HepG2 (cell line): ENCODE data around the gene GADD45A. TPM values are rescaled to one million over a fixed set of nuclear protein-coding genes. Genes with fewer than 3 reads are reported as not detected.

Experiments used
- ATAC-seq: fragments of 200-7000 bp; cut with Tn5 transposase; 3 replicates; pipeline ENCODE4 v1.9.1; 2020; ENCODE audit warnings: mild to moderate bottlenecking, moderate library complexity
- BruUV-seq: library from RNA; stranded (reverse); fragments of 400-500 nt; replicated peaks from 2 replicates; lab custom pipeline; 2021; lab: Mats Ljungman, UMichigan
- CTCF ChIA-PET: fragments of 300-600 bp; formaldehyde crosslinking; extraction: SDS; loops from one replicate; lab custom pipeline; 2021; ENCODE audit warnings: low total read pairs, inconsistent platforms, low intra/inter-chr PET ratio; lab: Yijun Ruan, JAX
- POLR2A ChIA-PET: fragments of 350-600 bp; sonication (Branson Sonifier 250); formaldehyde crosslinking; loops from one replicate; lab custom pipeline; 2020; ENCODE audit warnings: antibody characterized with exemption, inconsistent platforms; lab: Yijun Ruan, JAX
- DNase-seq: peaks from one replicate; pipeline ENCODE4 v3.0.0-alpha.2; 2015; ENCODE audit warnings: low spot score
- FAIRE-seq: peaks from 3 replicates; lab custom pipeline; 2011; peaks lifted over from hg19 to GRCh38; lab: Jason Lieb, UNC
- H2AFZ ChIP-seq: one replicate; pipeline ENCODE4 v1.6.1; 2011; ENCODE audit warnings: low read length, inconsistent platforms
- H3K27ac ChIP-seq: fragments of 300-600 bp; 3 replicates; pipeline ENCODE4 v1.8.0; 2011; ENCODE audit warnings: mixed run types, mild to moderate bottlenecking, mixed read lengths, low read length, inconsistent platforms; ENCODE audit not compliant: insufficient read depth; ENCODE audit errors: extremely low read length
- H3K27me3 ChIP-seq, 2 experiments: fragments of 200-600 bp in 1 of 2; 2 replicates in 1 of 2; 3 replicates in 1 of 2; pipeline versions ENCODE4 v1.6.0 to v1.8.0; 2011; ENCODE audit warnings: low read length in 2 of 2, mild to moderate bottlenecking in 2 of 2, moderate library complexity in 2 of 2, inconsistent platforms in 1 of 2; ENCODE audit not compliant: insufficient read depth in 2 of 2, control insufficient read depth in 1 of 2
- H3K36me3 ChIP-seq, 2 experiments: fragments of 200-600 bp in 1 of 2; replicated peaks in 1 of 2; 2 replicates in 1 of 2; 3 replicates in 1 of 2; pipeline versions ENCODE4 v1.5.1 to v1.8.0; 2011; ENCODE audit warnings: low read length in 2 of 2, inconsistent platforms in 1 of 2; ENCODE audit not compliant: insufficient read depth in 2 of 2, control insufficient read depth in 1 of 2
- H3K4me1 ChIP-seq: 2 replicates; pipeline ENCODE4 v1.5.1; 2012; ENCODE audit warnings: low read length, inconsistent platforms; ENCODE audit not compliant: insufficient read depth
- H3K4me2 ChIP-seq: 2 replicates; pipeline ENCODE4 v1.6.0; 2011; ENCODE audit warnings: low read depth, low read length, inconsistent platforms
- H3K4me3 ChIP-seq, 3 experiments: fragments of 200-600 bp in 1 of 3; sonication (generic), shearing (Covaris generic) in 1 of 3; replicated peaks in 1 of 3; 2 replicates each; pipeline ENCODE4 v1.5.1; 2011 to 2016; ENCODE audit warnings: low read length in 3 of 3, inconsistent platforms in 2 of 3, low read depth in 2 of 3, mild to moderate bottlenecking in 2 of 3, control low read depth in 1 of 3, mixed read lengths in 1 of 3; ENCODE audit not compliant: insufficient read depth in 1 of 3
- H3K79me2 ChIP-seq: one replicate; pipeline ENCODE4 v1.6.1; 2011; ENCODE audit warnings: low read length, inconsistent platforms; ENCODE audit not compliant: insufficient read depth
- H3K9ac ChIP-seq: 2 replicates; pipeline ENCODE4 v1.6.0; 2011; ENCODE audit warnings: mild to moderate bottlenecking, low read depth, low read length, inconsistent platforms; ENCODE audit not compliant: insufficient read depth
- H3K9me3 ChIP-seq: 2 replicates; pipeline ENCODE4 v1.5.1; 2012; ENCODE audit warnings: mild to moderate bottlenecking, low read length
- H4K20me1 ChIP-seq: 2 replicates; pipeline ENCODE4 v1.6.0; 2011; ENCODE audit warnings: inconsistent platforms, mild to moderate bottlenecking, low read length, moderate library complexity; ENCODE audit not compliant: insufficient read depth
- ATAD3A ChIP-seq: sonication (generic); formaldehyde crosslinking; IDR thresholded peaks from 2 replicates; pipeline ENCODE4 v1.4.0; 2020; ENCODE audit warnings: missing genetic modification reagents
- NFKBIZ ChIP-seq: IDR thresholded peaks from 2 replicates; pipeline ENCODE4 v1.6.1; 2018; ENCODE audit warnings: missing genetic modification reagents, missing compliant biosample characterization
- NKX3-1 ChIP-seq: sonication (generic); formaldehyde crosslinking; IDR thresholded peaks from 2 replicates; pipeline ENCODE4 v1.5.0; 2020; ENCODE audit warnings: missing genetic modification reagents
- RBM22 ChIP-seq: fragments of 200-400 bp; formaldehyde crosslinking; optimal IDR thresholded peaks from 2 replicates; pipeline ENCODE3; 2017; ENCODE audit warnings: mild to moderate bottlenecking, low read length, moderate library complexity
- RELA ChIP-seq: sonication (generic); formaldehyde crosslinking; IDR thresholded peaks from 2 replicates; pipeline ENCODE4 v1.4.0; 2020; ENCODE audit warnings: missing genetic modification reagents
- SNAPC2 ChIP-seq: sonication (generic); formaldehyde crosslinking; IDR thresholded peaks from 2 replicates; pipeline ENCODE4 v1.8.1; 2022; ENCODE audit warnings: mild to moderate bottlenecking, missing genetic modification reagents
- TSC22D2 ChIP-seq: sonication (generic); formaldehyde crosslinking; IDR thresholded peaks from 2 replicates; pipeline ENCODE4 v1.5.1; 2020; ENCODE audit warnings: missing genetic modification reagents, mild to moderate bottlenecking, borderline replicate concordance
- ZNF17 ChIP-seq: sonication (generic); formaldehyde crosslinking; IDR thresholded peaks from 2 replicates; pipeline ENCODE4 v1.5.0; 2020; ENCODE audit warnings: mild to moderate bottlenecking, missing genetic modification reagents
- ZNF234 ChIP-seq: sonication (generic); formaldehyde crosslinking; conservative IDR thresholded peaks from 2 replicates; pipeline ENCODE4 v1.5.1; 2020; ENCODE audit warnings: mild to moderate bottlenecking, missing genetic modification reagents
- ZNF737 ChIP-seq: sonication (generic); formaldehyde crosslinking; IDR thresholded peaks from 2 replicates; pipeline ENCODE4 v1.5.0; 2020; ENCODE audit warnings: missing genetic modification reagents, mild to moderate bottlenecking, borderline replicate concordance
- ZNF747 ChIP-seq: sonication (generic); formaldehyde crosslinking; IDR thresholded peaks from 2 replicates; pipeline ENCODE4 v1.8.1; 2023; ENCODE audit warnings: missing genetic modification reagents, mild to moderate bottlenecking, borderline replicate concordance
- ZNF776 ChIP-seq: sonication (generic); formaldehyde crosslinking; IDR thresholded peaks from 2 replicates; pipeline ENCODE4 v1.4.0; 2020; ENCODE audit warnings: mild to moderate bottlenecking, missing genetic modification reagents
- ZNF841 ChIP-seq: sonication (generic); formaldehyde crosslinking; IDR thresholded peaks from 2 replicates; pipeline ENCODE4 v1.8.1; 2023; ENCODE audit warnings: missing genetic modification reagents, borderline replicate concordance
- in situ Hi-C: cut with HindIII; loops from 2 replicates; pipeline ENCODE4 v1.10.0; 2017; ENCODE audit warnings: low pct_unique_long_range_greater_than_20kb; ENCODE audit not compliant: extremely low pct_ligation_motif_present
- intact Hi-C: fragments of 100-400 bp; cut with micrococcal nuclease; formaldehyde crosslinking; loops from one replicate; pipeline ENCODE4 v1.10.0; 2022; ENCODE audit not compliant: unreplicated experiment
- polyA plus RNA-seq, 8 experiments: library from polyadenylated mRNA; depleted of rRNA in 3 of 8; stranded (reverse) in 7 of 8; unstranded in 1 of 8; fragments of >200 nt; fragmentation: Illumina TruSeq in 4 of 8; extraction: Trizol in 4 of 8; gene quantifications; 2 replicates each; pipeline versions ENCODE4 v1.2.1 to v1.2.3, GENCODE V29; 2011 to 2016; ENCODE audit warnings: low read depth in 4 of 8, missing spikeins in 1 of 8, mixed read lengths in 1 of 8; ENCODE audit not compliant: insufficient read depth in 1 of 8
- total RNA-seq, 5 experiments: library from RNA; depleted of rRNA; stranded (reverse); fragments of >200 nt; fragmentation: Illumina TruSeq; extraction: Trizol; gene quantifications; 2 replicates each; pipeline ENCODE4 v1.2.3, GENCODE V29; 2016; ENCODE audit warnings: low read depth in 1 of 5
- TF ChIP-seq, protein P1 (sequence below): sonication (generic); formaldehyde crosslinking; IDR thresholded peaks from 2 replicates; pipeline ENCODE4 v1.9.0; 2021; ENCODE audit warnings: missing genetic modification reagents, borderline replicate concordance
- TF ChIP-seq, protein P2 (sequence below): sonication (generic); formaldehyde crosslinking; IDR thresholded peaks from 2 replicates; pipeline ENCODE4 v1.4.0; 2020; ENCODE audit warnings: low read depth, missing genetic modification reagents
- TF ChIP-seq, protein P3 (sequence below): sonication (generic); formaldehyde crosslinking; conservative IDR thresholded peaks from 2 replicates; pipeline ENCODE4 v1.4.0; 2020; ENCODE audit warnings: missing genetic modification reagents
- TF ChIP-seq, protein P4 (sequence below): sonication (generic); formaldehyde crosslinking; IDR thresholded peaks from 2 replicates; pipeline ENCODE4 v1.5.1; 2020; ENCODE audit warnings: missing genetic modification reagents, mild to moderate bottlenecking, borderline replicate concordance

Gene GADD45A
- total and polyA plus RNA-seq, 2 of the 13 experiments (the other 11 are each of a cell fraction or from before 2014, with no cell fraction given), result 33.2 to 46.2 TPM

DNA sequence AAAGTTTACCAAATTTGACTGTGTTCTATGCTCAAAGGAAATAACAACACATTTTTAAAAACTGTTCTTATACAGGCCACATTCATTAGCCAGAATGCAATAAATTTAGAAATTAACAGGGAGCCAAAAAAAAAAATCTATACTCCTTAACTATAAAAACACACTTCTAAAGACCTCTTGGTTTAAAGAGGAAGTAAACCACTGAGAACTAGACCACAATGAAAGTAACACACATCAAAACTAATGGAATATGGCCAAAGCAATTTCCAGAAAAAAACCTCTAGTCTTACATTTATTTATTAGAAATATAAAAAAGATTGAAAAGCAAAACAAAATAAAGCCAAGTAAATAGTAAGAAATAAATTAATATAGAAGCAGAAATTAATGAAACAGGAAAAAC is 48.9 kb upstream of the GADD45A start:
- no peak overlapping the region for H3K4me3 ChIP-seq
- FAIRE-seq (no peak), ATAC-seq (no peak), DNase-seq (no peak)
- TF ChIP-seq ATAD3A (CRISPR knock-in tag), result no peak
- no peak for TF ChIP-seq RBM22
- no peak for TF ChIP-seq NFKBIZ (CRISPR knock-in tag)
- no peak for TF ChIP-seq NKX3-1 (CRISPR knock-in tag)
- TF ChIP-seq, protein P1, sequence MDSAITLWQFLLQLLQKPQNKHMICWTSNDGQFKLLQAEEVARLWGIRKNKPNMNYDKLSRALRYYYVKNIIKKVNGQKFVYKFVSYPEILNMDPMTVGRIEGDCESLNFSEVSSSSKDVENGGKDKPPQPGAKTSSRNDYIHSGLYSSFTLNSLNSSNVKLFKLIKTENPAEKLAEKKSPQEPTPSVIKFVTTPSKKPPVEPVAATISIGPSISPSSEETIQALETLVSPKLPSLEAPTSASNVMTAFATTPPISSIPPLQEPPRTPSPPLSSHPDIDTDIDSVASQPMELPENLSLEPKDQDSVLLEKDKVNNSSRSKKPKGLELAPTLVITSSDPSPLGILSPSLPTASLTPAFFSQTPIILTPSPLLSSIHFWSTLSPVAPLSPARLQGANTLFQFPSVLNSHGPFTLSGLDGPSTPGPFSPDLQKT (CRISPR knock-in tag), result no peak
- TF ChIP-seq RELA (CRISPR knock-in tag), result no peak
- no peak for TF ChIP-seq ZNF747 (CRISPR knock-in tag)
- TF ChIP-seq ZNF841 (CRISPR knock-in tag), result no peak
- TF ChIP-seq, protein P2, sequence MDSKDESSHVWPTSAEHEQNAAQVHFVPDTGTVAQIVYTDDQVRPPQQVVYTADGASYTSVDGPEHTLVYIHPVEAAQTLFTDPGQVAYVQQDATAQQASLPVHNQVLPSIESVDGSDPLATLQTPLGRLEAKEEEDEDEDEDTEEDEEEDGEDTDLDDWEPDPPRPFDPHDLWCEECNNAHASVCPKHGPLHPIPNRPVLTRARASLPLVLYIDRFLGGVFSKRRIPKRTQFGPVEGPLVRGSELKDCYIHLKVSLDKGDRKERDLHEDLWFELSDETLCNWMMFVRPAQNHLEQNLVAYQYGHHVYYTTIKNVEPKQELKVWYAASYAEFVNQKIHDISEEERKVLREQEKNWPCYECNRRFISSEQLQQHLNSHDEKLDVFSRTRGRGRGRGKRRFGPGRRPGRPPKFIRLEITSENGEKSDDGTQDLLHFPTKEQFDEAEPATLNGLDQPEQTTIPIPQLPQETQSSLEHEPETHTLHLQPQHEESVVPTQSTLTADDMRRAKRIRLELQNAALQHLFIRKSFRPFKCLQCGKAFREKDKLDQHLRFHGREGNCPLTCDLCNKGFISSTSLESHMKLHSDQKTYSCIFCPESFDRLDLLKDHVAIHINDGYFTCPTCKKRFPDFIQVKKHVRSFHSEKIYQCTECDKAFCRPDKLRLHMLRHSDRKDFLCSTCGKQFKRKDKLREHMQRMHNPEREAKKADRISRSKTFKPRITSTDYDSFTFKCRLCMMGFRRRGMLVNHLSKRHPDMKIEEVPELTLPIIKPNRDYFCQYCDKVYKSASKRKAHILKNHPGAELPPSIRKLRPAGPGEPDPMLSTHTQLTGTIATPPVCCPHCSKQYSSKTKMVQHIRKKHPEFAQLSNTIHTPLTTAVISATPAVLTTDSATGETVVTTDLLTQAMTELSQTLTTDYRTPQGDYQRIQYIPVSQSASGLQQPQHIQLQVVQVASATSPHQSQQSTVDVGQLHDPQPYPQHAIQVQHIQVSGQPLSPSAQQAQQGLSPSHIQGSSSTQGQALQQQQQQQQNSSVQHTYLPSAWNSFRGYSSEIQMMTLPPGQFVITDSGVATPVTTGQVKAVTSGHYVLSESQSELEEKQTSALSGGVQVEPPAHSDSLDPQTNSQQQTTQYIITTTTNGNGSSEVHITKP (CRISPR knock-in tag), result no peak
- no peak for TF ChIP-seq ZNF234 (CRISPR knock-in tag)
- TF ChIP-seq, protein P3, sequence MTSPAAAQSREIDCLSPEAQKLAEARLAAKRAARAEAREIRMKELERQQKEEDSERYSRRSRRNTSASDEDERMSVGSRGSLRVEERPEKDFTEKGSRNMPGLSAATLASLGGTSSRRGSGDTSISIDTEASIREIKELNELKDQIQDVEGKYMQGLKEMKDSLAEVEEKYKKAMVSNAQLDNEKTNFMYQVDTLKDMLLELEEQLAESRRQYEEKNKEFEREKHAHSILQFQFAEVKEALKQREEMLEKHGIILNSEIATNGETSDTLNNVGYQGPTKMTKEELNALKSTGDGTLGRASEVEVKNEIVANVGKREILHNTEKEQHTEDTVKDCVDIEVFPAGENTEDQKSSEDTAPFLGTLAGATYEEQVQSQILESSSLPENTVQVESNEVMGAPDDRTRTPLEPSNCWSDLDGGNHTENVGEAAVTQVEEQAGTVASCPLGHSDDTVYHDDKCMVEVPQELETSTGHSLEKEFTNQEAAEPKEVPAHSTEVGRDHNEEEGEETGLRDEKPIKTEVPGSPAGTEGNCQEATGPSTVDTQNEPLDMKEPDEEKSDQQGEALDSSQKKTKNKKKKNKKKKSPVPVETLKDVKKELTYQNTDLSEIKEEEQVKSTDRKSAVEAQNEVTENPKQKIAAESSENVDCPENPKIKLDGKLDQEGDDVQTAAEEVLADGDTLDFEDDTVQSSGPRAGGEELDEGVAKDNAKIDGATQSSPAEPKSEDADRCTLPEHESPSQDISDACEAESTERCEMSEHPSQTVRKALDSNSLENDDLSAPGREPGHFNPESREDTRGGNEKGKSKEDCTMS (CRISPR knock-in tag), result no peak
- TF ChIP-seq, protein P4, sequence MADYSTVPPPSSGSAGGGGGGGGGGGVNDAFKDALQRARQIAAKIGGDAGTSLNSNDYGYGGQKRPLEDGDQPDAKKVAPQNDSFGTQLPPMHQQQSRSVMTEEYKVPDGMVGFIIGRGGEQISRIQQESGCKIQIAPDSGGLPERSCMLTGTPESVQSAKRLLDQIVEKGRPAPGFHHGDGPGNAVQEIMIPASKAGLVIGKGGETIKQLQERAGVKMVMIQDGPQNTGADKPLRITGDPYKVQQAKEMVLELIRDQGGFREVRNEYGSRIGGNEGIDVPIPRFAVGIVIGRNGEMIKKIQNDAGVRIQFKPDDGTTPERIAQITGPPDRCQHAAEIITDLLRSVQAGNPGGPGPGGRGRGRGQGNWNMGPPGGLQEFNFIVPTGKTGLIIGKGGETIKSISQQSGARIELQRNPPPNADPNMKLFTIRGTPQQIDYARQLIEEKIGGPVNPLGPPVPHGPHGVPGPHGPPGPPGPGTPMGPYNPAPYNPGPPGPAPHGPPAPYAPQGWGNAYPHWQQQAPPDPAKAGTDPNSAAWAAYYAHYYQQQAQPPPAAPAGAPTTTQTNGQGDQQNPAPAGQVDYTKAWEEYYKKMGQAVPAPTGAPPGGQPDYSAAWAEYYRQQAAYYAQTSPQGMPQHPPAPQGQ, result no peak
- no peak for TF ChIP-seq ZNF776
- no peak for TF ChIP-seq ZNF17 (CRISPR knock-in tag)
- TF ChIP-seq SNAPC2 (CRISPR knock-in tag), result no peak
- TF ChIP-seq ZNF737 (CRISPR knock-in tag), result no peak
- TF ChIP-seq TSC22D2 (CRISPR knock-in tag), result no peak
- no TSS peak for BruUV-seq
- POLR2A ChIA-PET, result no interaction called here
- no peaks in the 10 kb centered on the region for H3K9me3 ChIP-seq
- CTCF ChIA-PET, result no interaction called here
- H3K4me2 ChIP-seq, result no peak overlapping the region
- in situ Hi-C loops, result no loop called here
- H3K79me2 ChIP-seq, result no peaks in the 10 kb centered on the region
- no peaks in the 10 kb centered on the region for H4K20me1 ChIP-seq
- no peak overlapping the region for H3K9ac ChIP-seq
- intact Hi-C loops, result no loop called here
- H3K27ac ChIP-seq, result no peak overlapping the region
- no peaks in the 10 kb centered on the region; a peak in 1 of 5 replicates for H3K27me3 ChIP-seq
- H3K36me3 ChIP-seq, result no peaks in the 10 kb centered on the region
- H2AFZ ChIP-seq, result no peak overlapping the region
- peaks cover 28% of the 10 kb centered on the region for H3K4me1 ChIP-seq
